HG02798 (cell line): ENCODE data around the gene JARID2.
A peak's percentile ranks its signal among the peaks of the same experiment; 100 is the strongest.
"Not testable (repeated sequence)": the region's sequence is repeated elsewhere in the genome, so short reads cannot be mapped to it uniquely, and the experiment has no call there.

Experiments used
- ATAC-seq: cut with Tn5 transposase; IDR thresholded peaks from one replicate; pipeline ENCODE4 v1.9.1; 2021; ENCODE audit warnings: mild to moderate bottlenecking; ENCODE audit not compliant: unreplicated experiment, poor library complexity

JARID2 gene

GRCh38 chr6:15408758-15409157 is 162.9 kb downstream of the JARID2 start:
- ATAC-seq: no peak

GRCh38 chr6:15409301-15410125 is 163.6 kb downstream of the JARID2 start:
- no peak for ATAC-seq

GRCh38 chr6:15410126-15410391 is 164.2 kb downstream of the JARID2 start:
- ATAC-seq: no peak

GRCh38 chr6:15410752-15411151 is 164.9 kb downstream of the JARID2 start:
- no peak for ATAC-seq

- no peak for ATAC-seq
Measured at GRCh38 chr6:15411766-15412165, 165.9 kb downstream of the JARID2 start.

- ATAC-seq: no peak
Measured at GRCh38 chr6:15412767-15413166, 166.9 kb downstream of the JARID2 start.

GRCh38 chr6:15413466-15414234 is 167.8 kb downstream of the JARID2 start:
- ATAC-seq: no peak

- no peak for ATAC-seq
Measured at GRCh38 chr6:15414235-15414612, 168.4 kb downstream of the JARID2 start.

- ATAC-seq: not testable (repeated sequence)
Measured at GRCh38 chr6:15415622-15416021, 169.8 kb downstream of the JARID2 start.

GRCh38 chr6:15416932-15417509 is 171.2 kb downstream of the JARID2 start:
- no peak for ATAC-seq

- no peak for ATAC-seq
Measured at GRCh38 chr6:15417811-15418210, 171.9 kb downstream of the JARID2 start.

GRCh38 chr6:15419493-15419892 is 173.6 kb downstream of the JARID2 start:
- no peak for ATAC-seq

GRCh38 chr6:15420959-15421438 is 175.1 kb downstream of the JARID2 start:
- peak; percentile 70 for ATAC-seq

- no peak for ATAC-seq
Measured at GRCh38 chr6:15421945-15422733, 176.3 kb downstream of the JARID2 start.

GRCh38 chr6:15423286-15423993 is 177.6 kb downstream of the JARID2 start:
- no peak for ATAC-seq

- no peak for ATAC-seq
Measured at GRCh38 chr6:15425947-15426346, 180.1 kb downstream of the JARID2 start.

- ATAC-seq: no peak
Measured at GRCh38 chr6:15426395-15426794, 180.5 kb downstream of the JARID2 start.

GRCh38 chr6:15426901-15427300 is 181.0 kb downstream of the JARID2 start:
- ATAC-seq: no peak

- no peak for ATAC-seq
Measured at GRCh38 chr6:15427331-15428070, 181.6 kb downstream of the JARID2 start.
